NCI-H2196 treated with DMSO at 0.1 percent for 48 hours (cell line): ENCODE measurements around the gene MAP2K3.

ENCODE experiments used
- DNase-seq: peaks from one replicate; lab custom pipeline; 2025; ENCODE audit not compliant: unreplicated experiment; lab: John Stamatoyannopoulos, UW

The MAP2K3 gene

DNA sequence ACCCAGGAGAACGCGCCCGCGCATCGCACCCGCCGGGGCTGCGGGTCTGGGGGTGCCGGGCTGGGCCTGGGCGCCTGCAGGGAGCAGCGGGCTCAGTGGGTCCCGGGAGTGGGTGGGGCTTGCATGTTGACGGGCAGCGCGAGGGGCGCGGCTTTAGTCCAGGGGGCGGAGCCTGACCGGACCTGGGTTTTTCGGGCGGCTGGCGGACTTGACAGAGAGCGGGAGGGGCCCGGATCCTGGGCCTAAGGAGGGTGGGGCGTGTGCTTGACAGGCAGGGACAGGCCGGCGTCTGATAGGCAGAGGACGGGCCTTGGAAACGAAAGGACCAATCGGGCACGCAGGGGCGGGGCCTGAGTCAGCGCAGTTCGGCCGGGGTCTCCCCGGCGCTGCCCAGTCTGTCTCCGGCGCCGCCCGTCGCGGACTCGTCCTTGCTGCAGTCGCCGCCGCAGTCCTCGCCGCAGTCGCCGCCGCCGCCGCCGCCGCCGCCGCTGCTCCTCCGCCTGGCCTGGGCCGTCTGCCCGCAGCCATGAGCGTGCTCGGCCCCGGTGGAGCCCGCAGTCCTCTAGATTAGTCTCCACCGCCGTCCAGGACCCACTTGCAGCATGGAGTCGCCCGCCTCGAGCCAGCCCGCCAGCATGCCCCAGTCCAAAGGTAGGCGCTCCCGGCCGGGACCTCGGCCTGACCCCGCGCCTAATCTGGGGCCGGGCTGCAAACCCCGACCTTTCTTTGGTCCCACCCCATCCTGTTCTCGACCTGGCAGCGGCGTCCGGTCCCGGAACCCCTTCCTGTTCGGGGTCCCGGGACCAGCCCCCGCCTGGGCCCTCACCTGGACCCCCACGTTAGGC lies at the start of gene MAP2K3:
TSS of gene MAP2K3 (plus strand) at position 393 of the 845 bp plus-strand sequence. CDS start at position 603, 210 bp downstream.
- peak; percentile 87 for DNase-seq

DNA sequence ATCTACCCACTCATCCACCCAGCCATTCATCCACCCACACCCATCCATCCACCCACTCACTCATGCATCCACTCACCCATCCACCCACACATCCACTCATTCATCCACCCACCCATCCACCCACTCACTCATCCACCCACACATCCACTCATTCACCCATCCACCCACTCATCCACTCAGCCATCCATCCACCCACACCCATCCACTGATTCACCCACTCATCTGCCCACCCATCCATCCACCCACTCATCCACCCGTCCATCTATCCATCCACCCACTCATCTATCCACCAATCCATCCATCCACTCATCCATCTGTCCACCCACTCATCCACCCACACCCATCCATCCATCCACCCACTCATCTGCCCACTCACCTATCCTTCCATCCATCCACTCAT lies 48.6 kb upstream of the MAP2K3 start:
- DNase-seq = no peak

DNA sequence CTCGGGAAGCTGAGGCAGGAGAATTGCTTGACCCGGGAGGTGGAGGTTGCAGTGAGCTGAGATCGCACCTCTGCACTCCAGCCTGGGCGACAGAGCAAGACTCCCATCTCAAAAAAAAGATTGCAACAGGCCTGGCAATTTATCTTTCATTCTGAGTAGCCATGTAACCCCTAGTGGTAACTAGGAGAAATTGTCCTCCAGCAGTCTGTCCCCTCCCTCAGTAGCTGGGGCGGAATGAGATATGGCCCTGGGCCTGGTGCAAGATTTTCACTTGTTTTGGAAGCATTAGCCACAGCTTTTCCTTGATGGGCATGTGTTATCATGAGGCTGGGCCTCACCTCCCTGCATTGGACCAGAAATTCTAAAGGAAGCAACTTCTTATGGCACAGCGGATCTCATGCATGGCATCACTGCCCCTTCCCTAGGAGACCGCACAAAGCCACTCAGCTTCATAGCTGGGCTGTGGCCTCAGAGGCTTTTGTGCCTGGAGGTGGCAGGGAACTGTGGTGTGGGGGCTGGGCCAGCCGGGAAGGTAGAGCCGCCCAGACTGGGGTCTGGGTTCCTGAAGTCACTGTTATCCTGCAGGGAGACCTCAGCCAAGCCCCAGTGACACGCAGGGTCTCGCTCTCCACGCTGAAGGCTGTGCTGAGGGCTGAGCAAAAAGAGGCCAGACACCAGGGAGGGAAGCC lies 44.7 kb upstream of the MAP2K3 start:
- no peak for DNase-seq

GRCh38 chr17:21240369-21241055 lies 44.0 kb upstream of the MAP2K3 start:
- no peak for DNase-seq

GRCh38 chr17:21241564-21241963 lies 42.9 kb upstream of the MAP2K3 start:
- DNase-seq = no peak

GRCh38 chr17:21242026-21242697 lies 42.3 kb upstream of the MAP2K3 start:
- DNase-seq = no peak

DNA sequence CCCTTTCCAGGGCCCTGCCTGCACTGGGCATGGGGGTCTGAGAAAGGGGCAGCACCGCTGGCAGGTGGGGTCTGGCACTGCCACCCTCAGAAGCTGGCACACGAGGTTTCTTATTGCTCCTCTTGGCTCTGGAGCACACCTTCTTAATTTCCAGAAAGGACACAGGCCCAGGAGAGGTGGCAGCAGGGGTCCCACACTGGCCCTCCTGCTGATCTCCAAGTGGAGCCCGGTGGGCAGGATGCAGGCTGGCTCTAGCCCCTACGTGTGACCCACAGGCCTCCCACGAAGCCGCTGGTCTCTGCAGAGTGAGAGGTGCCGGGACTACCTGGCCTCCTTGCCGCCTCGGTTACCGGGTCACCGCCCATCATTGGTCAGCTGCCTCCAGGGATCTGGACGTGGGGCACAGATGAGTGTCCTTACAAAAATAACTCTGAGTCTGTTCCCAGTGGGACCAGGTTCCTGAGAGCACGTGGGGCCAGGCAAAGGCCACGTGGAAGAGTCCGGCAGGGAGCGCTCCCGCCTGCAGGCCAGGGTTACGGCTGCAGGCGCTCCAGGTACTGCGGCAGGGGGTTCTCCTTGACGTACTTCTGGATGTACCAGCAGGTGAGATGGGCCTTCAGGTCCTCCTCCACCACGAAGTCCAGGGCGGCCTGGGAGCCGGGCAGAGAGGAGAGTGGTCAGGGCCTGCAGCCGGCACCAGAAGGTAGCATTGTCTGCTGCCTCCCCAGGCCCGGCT lies 41.6 kb upstream of the MAP2K3 start:
- no peak for DNase-seq

DNA sequence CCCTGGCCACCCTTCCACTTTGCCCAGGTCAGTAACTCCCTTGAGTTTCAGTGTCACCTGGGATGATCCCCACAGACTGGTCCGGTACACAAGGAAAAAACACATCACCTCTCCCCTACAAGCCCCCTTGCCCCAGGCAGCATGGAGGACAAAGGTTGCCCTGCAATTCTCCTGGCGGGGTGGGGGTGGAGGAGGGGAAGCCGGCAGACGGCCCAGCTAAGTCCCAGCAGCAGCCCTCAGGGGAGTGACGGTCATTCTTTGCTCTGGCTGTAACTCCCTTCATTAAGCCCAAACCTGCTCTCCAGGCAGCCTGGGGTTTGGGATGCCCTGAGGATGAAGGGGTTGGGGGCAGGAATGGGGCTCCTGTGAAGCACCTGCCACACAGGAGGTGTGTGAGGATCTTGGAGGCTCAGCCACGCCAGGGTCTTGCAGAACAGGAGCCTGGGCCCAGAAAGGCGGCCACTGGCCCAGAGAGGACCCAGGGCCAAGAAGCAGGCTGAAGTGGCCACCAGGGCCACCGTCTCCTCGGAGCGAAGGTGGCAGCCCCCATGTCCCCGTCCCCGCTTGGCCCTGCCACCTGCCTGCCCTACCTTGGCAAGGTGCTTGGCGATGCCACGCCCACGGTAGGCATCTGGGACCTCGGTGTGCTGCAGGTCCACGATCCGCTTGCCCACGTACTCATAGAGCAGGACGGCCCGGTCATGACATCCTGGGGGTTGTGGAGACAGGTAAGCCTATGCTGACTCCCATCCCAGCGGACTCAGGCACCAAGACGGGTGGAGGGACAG lies 40.8 kb upstream of the MAP2K3 start:
- no peak for DNase-seq

DNA sequence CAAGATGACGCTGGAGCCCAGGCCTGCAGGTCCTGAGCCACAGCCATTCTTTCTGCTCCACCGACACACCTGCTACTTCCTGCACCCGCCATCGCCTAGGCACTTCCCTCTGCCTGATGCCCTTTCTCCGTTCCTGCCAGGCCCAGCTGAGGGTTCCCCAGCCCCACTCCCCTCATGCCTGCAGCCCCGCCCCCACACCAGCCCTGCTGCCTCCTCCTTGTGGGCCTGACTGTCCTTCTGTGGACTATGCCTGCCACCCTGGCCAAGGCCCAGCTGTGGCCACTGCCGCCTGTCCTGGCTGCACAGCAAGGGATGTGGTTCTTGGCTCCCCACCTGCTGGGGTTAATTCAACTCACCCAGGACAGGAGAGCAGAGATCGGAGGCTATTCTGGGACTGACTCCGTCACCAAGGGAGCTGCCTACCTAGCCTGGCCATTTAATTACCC lies 38.8 kb upstream of the MAP2K3 start:
- DNase-seq = no peak

- DNase-seq = no peak
Measured at GRCh38 chr17:21246698-21247097, 37.8 kb upstream of the MAP2K3 start.

GRCh38 chr17:21247552-21248258 lies 36.8 kb upstream of the MAP2K3 start:
- DNase-seq = no peak

DNA sequence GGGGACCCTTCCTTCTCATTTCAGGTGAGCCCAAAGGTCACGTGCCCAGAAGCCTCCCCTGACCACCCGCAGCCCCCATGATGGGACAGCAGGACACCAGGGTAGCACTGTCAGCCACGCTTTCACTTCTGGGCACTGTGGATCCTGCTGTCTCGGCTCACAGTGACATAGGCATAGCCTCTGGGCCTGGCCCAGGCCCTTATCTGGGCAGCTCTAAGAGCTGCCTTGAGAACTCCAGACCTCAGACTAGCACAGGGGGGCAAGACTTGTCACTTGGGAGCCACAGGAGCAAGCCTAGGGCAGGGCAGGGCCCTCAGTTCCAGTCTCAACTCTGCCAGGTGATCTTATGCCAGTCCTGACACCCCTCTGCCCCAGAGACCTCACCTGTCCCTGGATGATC lies 36.0 kb upstream of the MAP2K3 start:
- DNase-seq = no peak

- no peak for DNase-seq
Measured at GRCh38 chr17:21249086-21249795, 35.3 kb upstream of the MAP2K3 start.

- no peak for DNase-seq
Measured at GRCh38 chr17:21249920-21250703, 34.4 kb upstream of the MAP2K3 start.

GRCh38 chr17:21250854-21251253 lies 33.7 kb upstream of the MAP2K3 start:
- no peak for DNase-seq

DNA sequence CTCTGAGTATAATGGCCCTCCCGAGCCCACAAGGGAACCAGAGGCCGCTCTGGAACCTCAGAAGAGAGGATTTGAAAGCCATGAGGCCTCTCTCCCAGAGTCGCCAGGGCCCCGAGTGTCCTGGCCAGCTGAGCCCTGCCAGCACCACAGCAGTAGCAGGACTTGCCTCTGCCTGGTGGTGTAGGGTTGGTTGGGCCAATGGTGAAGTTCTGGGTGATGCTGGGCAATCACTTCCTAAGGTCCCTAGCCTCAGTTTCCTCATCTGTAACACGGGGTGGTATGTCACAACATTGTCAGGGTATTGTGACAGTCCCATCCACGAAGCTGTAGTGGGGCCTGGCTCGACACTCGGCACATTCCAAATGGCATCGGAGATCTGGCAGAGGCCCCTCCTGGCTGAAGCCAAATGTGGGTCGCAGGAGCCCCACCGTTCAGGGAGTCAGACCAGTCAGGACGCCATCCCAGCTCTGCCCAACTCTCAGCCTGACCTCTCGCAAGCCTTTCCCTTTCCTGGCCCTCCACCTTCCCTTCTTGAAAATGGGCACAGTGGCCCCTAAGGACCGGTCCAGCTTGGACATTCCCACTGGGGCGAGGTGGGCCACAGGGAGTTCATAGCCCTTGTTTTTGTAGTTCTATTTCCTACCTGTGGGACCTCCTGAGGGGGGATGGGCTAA lies 33.0 kb upstream of the MAP2K3 start:
- DNase-seq = no peak

DNA sequence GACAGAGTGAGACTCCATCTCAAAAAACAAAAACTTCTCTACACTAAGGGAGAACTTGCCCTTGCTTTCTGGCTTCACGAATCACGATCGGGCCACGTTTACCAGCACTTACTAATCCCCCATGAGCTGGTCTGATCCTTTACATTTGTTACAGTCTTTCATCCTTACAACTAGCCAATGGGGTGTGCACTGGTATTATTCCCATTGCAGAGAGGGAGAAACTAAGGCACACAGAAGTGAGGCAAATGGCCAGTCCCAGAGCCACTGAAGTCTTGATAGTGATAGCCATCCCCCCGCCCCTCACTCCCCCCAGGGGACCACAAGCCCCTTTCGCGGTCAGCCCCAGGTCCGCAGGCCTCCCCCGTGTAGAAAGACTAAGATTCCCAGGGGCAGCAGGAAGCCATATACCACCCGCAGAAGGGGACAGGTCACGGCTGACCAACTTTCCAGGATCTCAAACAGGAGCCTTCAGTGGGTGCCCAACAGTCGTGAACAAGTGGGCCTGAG lies 32.2 kb upstream of the MAP2K3 start:
- DNase-seq = no peak
